HG02943 (cell line): ENCODE results near the gene ZNF468.
"Not testable (repeated sequence)": the region's sequence is repeated elsewhere in the genome, so short reads cannot be mapped to it uniquely, and the experiment has no call there.

Experiments
- ATAC-seq: cut with Tn5 transposase; IDR thresholded peaks from one replicate; pipeline ENCODE4 v1.9.1; 2021; ENCODE audit warnings: mild to moderate bottlenecking, low read depth, moderate library complexity; ENCODE audit not compliant: unreplicated experiment

The ZNF468 gene

GRCh38 chr19:52829866-52830265 lies 27.6 kb downstream of the ZNF468 start:
- ATAC-seq, result not testable (repeated sequence)

- ATAC-seq, result no peak
These were observed 31.7 kb downstream of the ZNF468 start for GRCh38 chr19:52825765-52826164.

- no peak for ATAC-seq
These were observed 33.7 kb downstream of the ZNF468 start for GRCh38 chr19:52823676-52824075.

- ATAC-seq, result peak; percentile 97
These were observed 36.0 kb downstream of the ZNF468 start, which contains the start of gene ZNF28 for GRCh38 chr19:52821204-52821960. Gene ZNF28, minus strand, starts transcription at chr19:52821633. Its CDS starts 3,675 bp downstream, at chr19:52817958.

GRCh38 chr19:52820472-52821203 lies 36.8 kb downstream of the ZNF468 start:
- not testable (repeated sequence) for ATAC-seq

- no peak for ATAC-seq
These were observed 47.6 kb downstream of the ZNF468 start for GRCh38 chr19:52809801-52810200.

GRCh38 chr19:52799950-52800640 lies 57.3 kb downstream of the ZNF468 start:
- ATAC-seq, result not testable (repeated sequence)

GRCh38 chr19:52789440-52789839 lies 68.0 kb downstream of the ZNF468 start:
- no peak for ATAC-seq
